ENCODE results near the gene INIP.

INIP gene

DNA sequence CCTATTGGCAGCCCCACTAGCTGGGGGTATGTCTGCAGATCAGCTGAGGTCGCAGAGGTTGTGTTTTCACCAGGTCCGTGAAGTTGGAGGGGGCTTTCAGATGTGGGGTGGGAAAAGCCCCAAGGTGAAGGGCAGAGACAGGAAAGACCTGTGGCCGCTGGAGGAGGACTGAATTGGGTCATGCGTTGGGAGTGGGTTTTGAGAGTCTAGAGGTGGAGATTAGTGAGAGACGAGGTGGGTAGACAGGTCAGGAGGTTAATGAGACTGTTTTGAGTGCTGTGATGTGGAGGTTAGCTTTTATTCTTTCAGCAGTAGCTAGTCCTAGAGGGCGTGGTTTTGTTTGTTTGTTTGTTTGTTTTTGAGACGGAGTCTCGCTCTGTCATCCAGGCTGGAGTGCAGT, 42.9 kb upstream of the INIP start:
- TF ChIP-seq, protein P1, sequence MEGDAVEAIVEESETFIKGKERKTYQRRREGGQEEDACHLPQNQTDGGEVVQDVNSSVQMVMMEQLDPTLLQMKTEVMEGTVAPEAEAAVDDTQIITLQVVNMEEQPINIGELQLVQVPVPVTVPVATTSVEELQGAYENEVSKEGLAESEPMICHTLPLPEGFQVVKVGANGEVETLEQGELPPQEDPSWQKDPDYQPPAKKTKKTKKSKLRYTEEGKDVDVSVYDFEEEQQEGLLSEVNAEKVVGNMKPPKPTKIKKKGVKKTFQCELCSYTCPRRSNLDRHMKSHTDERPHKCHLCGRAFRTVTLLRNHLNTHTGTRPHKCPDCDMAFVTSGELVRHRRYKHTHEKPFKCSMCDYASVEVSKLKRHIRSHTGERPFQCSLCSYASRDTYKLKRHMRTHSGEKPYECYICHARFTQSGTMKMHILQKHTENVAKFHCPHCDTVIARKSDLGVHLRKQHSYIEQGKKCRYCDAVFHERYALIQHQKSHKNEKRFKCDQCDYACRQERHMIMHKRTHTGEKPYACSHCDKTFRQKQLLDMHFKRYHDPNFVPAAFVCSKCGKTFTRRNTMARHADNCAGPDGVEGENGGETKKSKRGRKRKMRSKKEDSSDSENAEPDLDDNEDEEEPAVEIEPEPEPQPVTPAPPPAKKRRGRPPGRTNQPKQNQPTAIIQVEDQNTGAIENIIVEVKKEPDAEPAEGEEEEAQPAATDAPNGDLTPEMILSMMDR (IDR thresholded peaks at IDR 0.05; ENCODE audit: extremely low read depth, insufficient read depth, missing control alignments), result no peak
- in situ Hi-C loops (cut with MboI; ENCODE audit: low pct_unique_long_range_greater_than_20kb, low sequenced_read_pairs, unreplicated experiment), result no loop called here
- DNase-seq (ENCODE audit: low spot score), result no peak

DNA sequence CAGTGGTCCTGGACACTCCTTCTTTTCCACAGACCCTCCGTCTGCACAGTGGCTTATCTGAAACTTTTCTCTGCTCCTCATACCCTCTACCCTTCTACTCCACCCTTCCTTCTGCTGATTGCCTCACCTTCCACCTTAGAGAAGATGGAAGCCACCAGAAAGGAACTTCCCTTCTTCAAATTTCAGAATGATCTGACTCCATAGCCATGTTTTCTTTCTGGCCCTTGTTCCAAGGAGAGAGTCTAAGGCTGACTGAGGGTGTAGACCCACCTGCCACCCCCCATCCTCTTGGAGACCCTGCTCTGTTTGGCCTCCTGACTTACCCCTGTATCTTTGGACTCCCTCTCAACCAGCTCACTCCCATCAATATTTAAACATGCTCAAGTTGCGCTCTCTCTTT, 40.0 kb upstream of the INIP start:
- TF ChIP-seq, protein P1 (IDR thresholded peaks at IDR 0.05; ENCODE audit: extremely low read depth, insufficient read depth, missing control alignments), result no peak
- in situ Hi-C loops (cut with MboI; ENCODE audit: low pct_unique_long_range_greater_than_20kb, low sequenced_read_pairs, unreplicated experiment), result no loop called here
- DNase-seq (ENCODE audit: low spot score), result no peak

DNA sequence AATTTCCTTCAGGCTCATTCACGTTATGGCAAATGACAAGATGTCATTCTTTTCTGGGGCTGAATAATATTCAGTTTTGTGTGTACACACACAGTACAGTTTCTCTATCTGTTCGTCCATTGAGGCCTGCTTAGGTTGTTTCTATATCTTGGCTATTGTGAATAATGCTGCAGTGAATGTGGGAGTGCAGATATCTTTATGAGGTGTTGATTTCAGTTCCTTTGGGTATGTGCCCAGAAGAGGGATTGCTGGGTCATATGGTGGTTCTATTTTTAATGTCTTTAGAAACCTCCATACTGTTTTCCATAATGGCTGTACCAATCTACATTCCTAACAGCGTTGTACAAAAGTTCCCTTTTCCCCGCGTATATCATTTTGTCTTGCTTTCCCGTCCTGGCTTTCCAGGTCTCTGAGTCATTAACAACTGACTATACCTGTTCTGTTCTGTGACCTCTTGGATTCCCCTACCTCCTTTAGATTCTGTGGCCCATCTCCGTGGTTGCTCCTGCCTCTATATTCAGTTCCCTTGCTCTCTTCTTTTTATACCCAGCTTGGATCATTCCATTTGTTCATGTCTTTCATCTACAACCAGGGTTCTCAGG, 39.5 kb upstream of the INIP start:
- in situ Hi-C loops (cut with MboI; ENCODE audit: low pct_unique_long_range_greater_than_20kb, low sequenced_read_pairs, unreplicated experiment), result no loop called here
- TF ChIP-seq, protein P1 (IDR thresholded peaks at IDR 0.05; ENCODE audit: extremely low read depth, insufficient read depth, missing control alignments), result no peak
- DNase-seq (ENCODE audit: low spot score), result no peak

DNA sequence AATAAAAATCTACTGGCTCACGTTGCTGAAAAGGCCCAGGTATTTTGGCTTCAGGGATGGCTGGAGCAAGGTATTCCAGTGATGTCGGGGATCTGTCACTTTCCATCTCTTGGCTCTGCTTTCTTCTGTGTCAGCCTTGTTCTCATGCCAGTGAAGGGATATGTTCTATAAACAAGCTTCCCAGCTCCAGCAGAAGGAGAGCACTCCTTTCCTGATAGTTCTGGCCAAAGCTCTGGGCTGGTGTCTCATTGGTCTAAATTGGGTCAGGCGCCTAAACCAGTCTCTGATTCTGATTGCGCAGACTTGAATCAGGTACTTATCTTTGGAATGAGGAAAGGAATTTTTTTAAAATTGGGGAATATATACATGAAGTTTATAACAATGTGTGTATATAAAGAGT, 37.8 kb upstream of the INIP start:
- no peak for DNase-seq (ENCODE audit: low spot score)
- TF ChIP-seq, protein P1 (IDR thresholded peaks at IDR 0.05; ENCODE audit: extremely low read depth, insufficient read depth, missing control alignments), result no peak
- in situ Hi-C loops (cut with MboI; ENCODE audit: low pct_unique_long_range_greater_than_20kb, low sequenced_read_pairs, unreplicated experiment), result no loop called here

DNA sequence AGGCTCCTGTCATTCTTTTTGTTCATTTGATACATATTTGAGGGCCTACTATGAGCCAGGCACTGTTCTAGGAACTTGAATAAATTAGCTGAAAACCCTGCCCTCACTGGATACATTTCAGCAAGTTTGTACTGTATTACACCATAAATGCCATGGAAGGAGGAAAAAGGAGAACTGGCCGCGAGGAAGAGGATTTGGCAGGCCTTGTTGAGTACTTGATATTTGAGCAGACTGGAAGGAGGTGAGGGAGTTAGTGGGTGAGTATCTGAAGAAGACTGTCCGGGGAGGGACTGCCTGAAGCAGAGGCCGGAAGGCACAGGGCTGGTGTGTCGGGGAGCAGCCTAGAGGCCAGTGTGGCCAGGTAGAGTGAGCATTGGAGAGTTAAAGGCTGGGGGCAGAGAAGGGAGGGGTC, 37.1 kb upstream of the INIP start:
- no peak for DNase-seq (ENCODE audit: low spot score)
- TF ChIP-seq, protein P1 (IDR thresholded peaks at IDR 0.05; ENCODE audit: extremely low read depth, insufficient read depth, missing control alignments), result no peak
- in situ Hi-C loops (cut with MboI; ENCODE audit: low pct_unique_long_range_greater_than_20kb, low sequenced_read_pairs, unreplicated experiment), result no loop called here

DNA sequence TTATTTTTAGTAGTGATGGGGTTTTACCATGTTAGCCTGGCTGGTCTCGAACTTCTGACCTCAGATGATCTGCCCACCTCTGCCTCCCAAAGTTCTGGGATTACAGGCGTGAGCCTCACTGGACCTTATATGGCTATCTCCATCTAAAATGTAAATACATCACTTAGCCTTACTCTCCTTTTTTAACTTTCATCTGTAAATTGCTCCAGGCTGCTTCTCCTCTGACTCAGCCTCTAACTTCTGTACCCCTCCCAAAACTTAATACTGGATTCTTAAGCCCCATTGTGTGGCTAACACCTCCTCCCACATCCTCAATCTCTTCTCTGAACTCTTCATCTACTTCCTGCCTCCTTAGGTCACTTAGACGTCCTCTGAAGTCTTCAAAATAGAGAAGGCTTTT, 36.7 kb upstream of the INIP start:
- in situ Hi-C loops (cut with MboI; ENCODE audit: low pct_unique_long_range_greater_than_20kb, low sequenced_read_pairs, unreplicated experiment), result no loop called here
- TF ChIP-seq, protein P1 (IDR thresholded peaks at IDR 0.05; ENCODE audit: extremely low read depth, insufficient read depth, missing control alignments), result no peak
- peak; percentile 35 for DNase-seq (ENCODE audit: low spot score)

DNA sequence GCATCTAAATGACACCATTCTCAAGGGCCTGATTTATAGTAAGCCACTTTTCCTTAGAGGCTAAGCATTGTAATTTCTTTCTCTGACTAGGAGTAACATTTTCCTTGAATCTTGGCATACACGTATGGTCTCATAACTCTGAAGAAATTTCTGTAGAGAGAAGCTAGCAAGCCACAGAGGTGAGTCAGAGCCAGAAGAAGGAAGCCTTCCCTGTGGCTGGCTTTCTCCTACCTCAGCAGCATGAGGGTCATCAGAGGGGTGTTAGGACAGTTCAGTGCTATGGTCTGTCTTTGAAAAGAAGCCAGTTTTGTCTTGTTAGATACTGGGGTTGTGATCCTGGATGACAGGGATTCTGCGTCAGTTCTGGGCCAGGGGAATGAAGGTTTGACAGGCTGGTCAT, 35.8 kb upstream of the INIP start:
- DNase-seq (ENCODE audit: low spot score), result no peak
- TF ChIP-seq, protein P1 (IDR thresholded peaks at IDR 0.05; ENCODE audit: extremely low read depth, insufficient read depth, missing control alignments), result no peak
- in situ Hi-C loops (cut with MboI; ENCODE audit: low pct_unique_long_range_greater_than_20kb, low sequenced_read_pairs, unreplicated experiment), result no loop called here
